Mucosa of descending colon (tissue), 3 donors: ENCODE results near the gene ATIC. TPM values are rescaled to one million over a fixed set of nuclear protein-coding genes. Genes with fewer than 3 reads are reported as not detected.

Source experiments
- ATAC-seq: fragments of 200-7000 bp; cut with Tn5 transposase; one replicate; pipeline ENCODE4 v1.9.1; 2020; ENCODE audit warnings: mild to moderate bottlenecking, moderate library complexity
- DNase-seq, 3 donors: peaks; one replicate each; pipeline ENCODE4 v3.0.0-alpha.2; 2020
- H3K36me3 ChIP-seq: fragments of 200-600 bp; one replicate; pipeline ENCODE4 v1.8.0; 2021; ENCODE audit warnings: low read depth, mild to moderate bottlenecking
- H3K4me1 ChIP-seq: fragments of 200-600 bp; one replicate; pipeline ENCODE4 v1.8.0; 2021; ENCODE audit warnings: low read depth, mild to moderate bottlenecking
- H3K4me3 ChIP-seq: fragments of 200-600 bp; one replicate; pipeline ENCODE4 v1.8.0; 2021; ENCODE audit warnings: mild to moderate bottlenecking
- H3K9me3 ChIP-seq: fragments of 200-600 bp; one replicate; pipeline ENCODE4 v1.8.0; 2021; ENCODE audit warnings: mild to moderate bottlenecking
- CTCF ChIP-seq: fragments of 200-600 bp; IDR thresholded peaks from one replicate; pipeline ENCODE4 v1.8.0; 2022; ENCODE audit warnings: antibody characterized with exemption, mild to moderate bottlenecking
- intact Hi-C, 2 donors: fragments of 100-400 bp; cut with DNase I in 1 of 2; cut with micrococcal nuclease in 1 of 2; formaldehyde crosslinking; loops; one replicate each; pipeline versions ENCODE4 v1.11.0 to v1.11.1; 2022; cut with DNase I, micrococcal nuclease
- total RNA-seq, 3 donors: library from RNA; stranded (reverse); fragmentation: NEBNext Ultra II Directional in 2 of 3; extraction: Animal tissue kit (Norgen Biotek cat#: 25700) in 2 of 3; gene quantifications; one replicate each; pipeline versions ENCODE4 v1.2.1 to v1.2.4, GENCODE V29; 2021 to 2023
- donor health status: DM: no; HTN: no; CAD: no; lungs with moderate emphysema.
- donor health status: DM: no; HTN: no; CAD: no.
- donor health status: DM: no; HTN: yes; CAD: no.

ATIC gene
- total RNA-seq, 3 donors from 2014 or later = 73.8 to 91.2 (median 76.6) TPM

- no peak for DNase-seq
- ATAC-seq = no peak
- TF ChIP-seq CTCF = no peak
- Histone ChIP-seq H3K4me1 (no peaks in the 10 kb centered on the region), H3K36me3 (no peaks in the 10 kb centered on the region), H3K4me3 (no peak overlapping the region), H3K9me3 (no peaks in the 10 kb centered on the region)
- intact Hi-C loops = no loop called here
Observed at GRCh38 chr2:215354771-215355695, 43.2 kb downstream of the ATIC start.

- TF ChIP-seq CTCF = no peak
- no peaks in the 10 kb centered on the region for H3K4me1 ChIP-seq
- intact Hi-C loops = no loop called here
- no peaks in the 10 kb centered on the region for H3K9me3 ChIP-seq
- ATAC-seq = no peak
- H3K4me3 ChIP-seq = no peak overlapping the region
- no peaks in the 10 kb centered on the region for H3K36me3 ChIP-seq
- DNase-seq = no peak
Observed at GRCh38 chr2:215355801-215356200, 43.9 kb downstream of the ATIC start.

- DNase-seq = no peak
- Histone ChIP-seq H3K4me1 (no peaks in the 10 kb centered on the region), H3K36me3 (no peaks in the 10 kb centered on the region), H3K4me3 (no peak overlapping the region), H3K9me3 (no peaks in the 10 kb centered on the region)
- no peak for TF ChIP-seq CTCF
- intact Hi-C loops = no loop called here
- ATAC-seq = no peak
Observed at GRCh38 chr2:215356334-215356947, 44.6 kb downstream of the ATIC start.

GRCh38 chr2:215356948-215357461 is 45.1 kb downstream of the ATIC start:
- DNase-seq = no peak
- Histone ChIP-seq H3K4me3 (no peak overlapping the region), H3K4me1 (no peaks in the 10 kb centered on the region), H3K36me3 (no peaks in the 10 kb centered on the region), H3K9me3 (no peaks in the 10 kb centered on the region)
- TF ChIP-seq CTCF = no peak
- ATAC-seq = no peak
- intact Hi-C loops = no loop called here

GRCh38 chr2:215357660-215358059 is 45.8 kb downstream of the ATIC start:
- intact Hi-C loops = no loop called here

More at GRCh38 chr2:215357660-215358059, 45.8 kb downstream of the ATIC start:
- Histone ChIP-seq H3K9me3 (no peaks in the 10 kb centered on the region), H3K4me3 (no peak overlapping the region), H3K36me3 (no peaks in the 10 kb centered on the region), H3K4me1 (no peaks in the 10 kb centered on the region)
- ATAC-seq (no peak), DNase-seq (no peak)
- TF ChIP-seq CTCF = no peak
